Hepatocyte (in vitro differentiated cells): ENCODE results near the gene CMKLR1.

Source experiments
- EZH2phosphoT487 ChIP-seq: fragments of 200-600 bp; sonication (generic); IDR thresholded peaks from one replicate; pipeline ENCODE4 v1.6.1; 2018; ENCODE audit warnings: antibody characterized with exemption, mild to moderate bottlenecking, low read depth, moderate library complexity; ENCODE audit not compliant: unreplicated experiment, severe bottlenecking
- TF ChIP-seq, protein P1 (sequence below): fragments of 200-600 bp; sonication (generic); IDR thresholded peaks from 2 replicates; pipeline ENCODE4 v1.5.1; 2016; ENCODE audit warnings: antibody characterized with exemption, mild to moderate bottlenecking; ENCODE audit not compliant: poor library complexity

DNA sequence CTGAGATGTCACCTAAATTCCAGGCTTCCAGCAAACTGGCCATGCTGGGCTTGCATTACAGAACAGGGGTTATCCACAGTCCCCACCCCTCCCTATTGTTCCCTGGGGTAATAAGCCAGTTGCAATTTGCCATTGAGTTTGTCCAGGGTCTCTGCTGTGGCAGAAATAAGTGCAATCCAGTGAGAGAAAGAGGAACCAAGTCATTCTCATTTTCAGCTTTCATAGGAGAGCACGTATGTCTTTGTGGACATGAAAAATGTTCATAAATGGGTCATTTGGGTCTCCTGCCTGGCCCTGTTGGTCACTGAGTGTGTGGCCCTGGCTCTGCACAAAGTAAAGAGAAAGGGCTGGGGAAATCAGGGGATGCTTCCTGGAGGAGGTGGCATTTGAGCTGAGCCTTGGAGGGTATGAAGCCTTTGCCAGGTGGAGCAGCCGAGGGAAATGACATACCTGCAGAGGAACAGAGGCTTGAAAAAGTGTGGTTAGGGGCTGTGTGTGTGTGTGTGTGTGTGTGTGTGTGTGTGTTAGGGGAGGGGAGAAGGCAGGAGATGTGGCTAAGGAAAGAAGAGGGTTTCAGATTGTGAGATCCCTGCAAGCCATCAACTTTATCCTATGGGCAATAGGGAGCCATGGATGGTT, 29.3 kb downstream of the CMKLR1 start:
- TF ChIP-seq, protein P1, sequence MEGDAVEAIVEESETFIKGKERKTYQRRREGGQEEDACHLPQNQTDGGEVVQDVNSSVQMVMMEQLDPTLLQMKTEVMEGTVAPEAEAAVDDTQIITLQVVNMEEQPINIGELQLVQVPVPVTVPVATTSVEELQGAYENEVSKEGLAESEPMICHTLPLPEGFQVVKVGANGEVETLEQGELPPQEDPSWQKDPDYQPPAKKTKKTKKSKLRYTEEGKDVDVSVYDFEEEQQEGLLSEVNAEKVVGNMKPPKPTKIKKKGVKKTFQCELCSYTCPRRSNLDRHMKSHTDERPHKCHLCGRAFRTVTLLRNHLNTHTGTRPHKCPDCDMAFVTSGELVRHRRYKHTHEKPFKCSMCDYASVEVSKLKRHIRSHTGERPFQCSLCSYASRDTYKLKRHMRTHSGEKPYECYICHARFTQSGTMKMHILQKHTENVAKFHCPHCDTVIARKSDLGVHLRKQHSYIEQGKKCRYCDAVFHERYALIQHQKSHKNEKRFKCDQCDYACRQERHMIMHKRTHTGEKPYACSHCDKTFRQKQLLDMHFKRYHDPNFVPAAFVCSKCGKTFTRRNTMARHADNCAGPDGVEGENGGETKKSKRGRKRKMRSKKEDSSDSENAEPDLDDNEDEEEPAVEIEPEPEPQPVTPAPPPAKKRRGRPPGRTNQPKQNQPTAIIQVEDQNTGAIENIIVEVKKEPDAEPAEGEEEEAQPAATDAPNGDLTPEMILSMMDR, result no peak
- TF ChIP-seq EZH2phosphoT487, result no peak
